Kidney (tissue), 14 donors: ENCODE measurements around the gene CIAO3. TPM values are rescaled to one million over a fixed set of nuclear protein-coding genes. Genes with fewer than 3 reads are reported as not detected.

Source experiments
- DNase-seq, 5 donors: peaks; one replicate each; pipeline ENCODE4 v3.0.0-alpha.2; 2013 to 2020
- FAIRE-seq: peaks from 2 replicates; lab custom pipeline; 2012; peaks lifted over from hg19 to GRCh38; lab: Jason Lieb, UNC
- H3K27ac ChIP-seq, 2 donors: one replicate each; pipeline ENCODE4 v1.7.0; 2013; ENCODE audit warnings: low read depth in 2 of 2, low read length in 2 of 2, inconsistent platforms in 1 of 2
- H3K27me3 ChIP-seq: one replicate; pipeline ENCODE4 v1.7.1; 2013; ENCODE audit warnings: low read length, inconsistent platforms; ENCODE audit not compliant: control insufficient read depth, insufficient read depth
- H3K36me3 ChIP-seq, 3 donors: one replicate each; pipeline versions ENCODE4 v1.7.0 to v1.7.1; 2013; ENCODE audit warnings: low read length in 3 of 3, control low read depth in 1 of 3, inconsistent platforms in 1 of 3; ENCODE audit not compliant: insufficient read depth in 3 of 3, control insufficient read depth in 2 of 3
- H3K4me1 ChIP-seq, 3 donors: one replicate each; pipeline versions ENCODE4 v1.7.0 to v1.7.1; 2013; ENCODE audit warnings: low read length in 3 of 3, inconsistent platforms in 1 of 3, low read depth in 1 of 3; ENCODE audit not compliant: control insufficient read depth in 2 of 3, insufficient read depth in 2 of 3
- H3K4me3 ChIP-seq, 3 donors: one replicate each; pipeline versions ENCODE4 v1.7.0 to v1.8.1; 2013; ENCODE audit warnings: low read length in 3 of 3, control low read depth in 1 of 3, inconsistent platforms in 1 of 3
- H3K9ac ChIP-seq, 3 donors: one replicate each; pipeline versions ENCODE4 v1.7.0 to v1.7.1; 2013; ENCODE audit warnings: low read length in 3 of 3, control low read depth in 1 of 3, inconsistent platforms in 1 of 3
- H3K9me3 ChIP-seq, 3 donors: one replicate each; pipeline versions ENCODE4 v1.7.0 to v1.7.1; 2013; ENCODE audit warnings: low read length in 3 of 3, control low read depth in 1 of 3, inconsistent platforms in 1 of 3; ENCODE audit not compliant: control insufficient read depth in 2 of 3, insufficient read depth in 1 of 3
- intact Hi-C: fragments of 100-400 bp; cut with DNase I; formaldehyde crosslinking; loops from one replicate; pipeline ENCODE4 v1.11.1; 2022
- polyA plus RNA-seq: library from polyadenylated mRNA; stranded (reverse); fragments of 350-450 nt; fragmentation: Illumina TruSeq; extraction: RNeasy Lipid Tissue Mini Kit (QIAGEN cat#74804); gene quantifications from one replicate; pipeline ENCODE4 v1.2.3, GENCODE V29; 2014; ENCODE audit warnings: low read depth, low replicate concordance; ENCODE audit not compliant: insufficient read depth
- total RNA-seq: library from RNA; stranded (reverse); fragmentation: NEBNext Ultra II Directional; extraction: Animal tissue kit (Norgen Biotek cat#: 25700); gene quantifications from one replicate; pipeline ENCODE4 v1.2.1, GENCODE V29; 2021
- TF ChIP-seq, protein P1 (sequence below): IDR thresholded peaks from 3 replicates; pipeline ENCODE4 v1.5.1; 2012; ENCODE audit warnings: mild to moderate bottlenecking, moderate library complexity, borderline replicate concordance; ENCODE audit not compliant: insufficient read depth; ENCODE audit errors: extremely low read depth
- donor health status: control.
- donor health status: control.
- donor health status: control.
- donor health status: control.
- donor health status: control.
- donor health status: DM: yes; HTN: yes; CAD: no.
- donor health status: Normal renal cell carcinoma (clear cell type).

The CIAO3 gene
- total and polyA plus RNA-seq, 2 donors from 2014 or later, result 36.8 to 37.7 TPM

DNA sequence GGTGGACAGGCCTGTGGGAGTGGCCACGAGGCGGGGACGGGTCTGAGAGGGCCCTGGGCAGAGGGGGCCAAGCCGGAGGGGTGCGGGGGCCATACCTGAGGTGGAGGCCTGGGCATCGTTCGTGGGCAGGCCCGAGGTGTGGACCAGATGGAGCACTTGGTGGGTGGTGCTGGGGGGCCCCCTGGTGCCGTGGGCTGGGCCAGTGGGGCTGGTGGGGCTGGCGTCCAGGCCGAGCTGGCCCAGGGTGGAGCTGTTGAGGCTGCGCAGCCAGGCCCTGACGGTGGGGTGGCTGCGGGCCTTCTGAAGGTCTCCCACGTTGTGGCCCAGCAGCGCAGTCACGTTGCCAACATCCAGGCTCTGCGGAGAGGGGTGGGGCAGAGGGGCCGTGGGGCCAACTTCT, 29.1 kb upstream of the CIAO3 start:
- TF ChIP-seq, protein P1, sequence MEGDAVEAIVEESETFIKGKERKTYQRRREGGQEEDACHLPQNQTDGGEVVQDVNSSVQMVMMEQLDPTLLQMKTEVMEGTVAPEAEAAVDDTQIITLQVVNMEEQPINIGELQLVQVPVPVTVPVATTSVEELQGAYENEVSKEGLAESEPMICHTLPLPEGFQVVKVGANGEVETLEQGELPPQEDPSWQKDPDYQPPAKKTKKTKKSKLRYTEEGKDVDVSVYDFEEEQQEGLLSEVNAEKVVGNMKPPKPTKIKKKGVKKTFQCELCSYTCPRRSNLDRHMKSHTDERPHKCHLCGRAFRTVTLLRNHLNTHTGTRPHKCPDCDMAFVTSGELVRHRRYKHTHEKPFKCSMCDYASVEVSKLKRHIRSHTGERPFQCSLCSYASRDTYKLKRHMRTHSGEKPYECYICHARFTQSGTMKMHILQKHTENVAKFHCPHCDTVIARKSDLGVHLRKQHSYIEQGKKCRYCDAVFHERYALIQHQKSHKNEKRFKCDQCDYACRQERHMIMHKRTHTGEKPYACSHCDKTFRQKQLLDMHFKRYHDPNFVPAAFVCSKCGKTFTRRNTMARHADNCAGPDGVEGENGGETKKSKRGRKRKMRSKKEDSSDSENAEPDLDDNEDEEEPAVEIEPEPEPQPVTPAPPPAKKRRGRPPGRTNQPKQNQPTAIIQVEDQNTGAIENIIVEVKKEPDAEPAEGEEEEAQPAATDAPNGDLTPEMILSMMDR, result no peak
- no peaks in the 10 kb centered on the region for H3K36me3 ChIP-seq
- H3K27ac ChIP-seq, result no peak overlapping the region
- H3K9ac ChIP-seq, result no peak overlapping the region
- intact Hi-C loops, result no loop called here
- H3K4me1 ChIP-seq, result no peaks in the 10 kb centered on the region
- H3K9me3 ChIP-seq, result no peaks in the 10 kb centered on the region
- no peak overlapping the region for H3K4me3 ChIP-seq
- DNase-seq, result no peak
- FAIRE-seq, result no peak
- no peaks in the 10 kb centered on the region for H3K27me3 ChIP-seq

DNA sequence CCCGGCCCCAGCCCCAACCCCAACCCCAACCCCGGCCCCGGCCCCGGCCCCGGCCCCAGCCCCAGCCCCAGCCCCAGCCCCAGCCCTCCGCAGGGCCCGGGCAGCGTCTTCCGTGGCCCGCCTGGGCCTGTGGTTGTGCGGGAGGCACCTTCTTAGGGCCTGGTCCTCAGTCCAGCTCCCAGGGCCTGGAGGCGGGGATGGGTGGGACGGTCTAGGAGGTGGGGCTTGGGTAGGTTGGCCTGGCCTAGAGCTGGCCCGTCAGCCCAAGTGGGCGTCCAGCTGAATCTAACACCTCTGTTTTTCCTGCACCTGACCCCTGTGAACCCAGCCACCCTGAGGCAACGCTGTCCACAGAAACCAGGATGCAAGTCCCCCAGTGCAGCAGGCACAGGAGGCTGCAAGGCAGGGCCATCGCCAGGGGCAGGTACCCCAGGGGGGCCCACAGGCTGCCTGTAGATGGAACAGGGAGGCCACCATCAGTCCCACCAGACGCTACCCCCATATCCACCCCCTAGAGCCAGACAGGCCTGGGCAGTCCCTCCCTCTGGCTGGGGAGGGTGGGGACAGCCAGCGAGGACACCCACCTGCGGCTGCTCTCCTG, 28.5 kb upstream of the CIAO3 start:
- H3K36me3 ChIP-seq, result no peaks in the 10 kb centered on the region
- TF ChIP-seq, protein P1, result no peak
- no peak overlapping the region for H3K27ac ChIP-seq
- no peaks in the 10 kb centered on the region for H3K4me1 ChIP-seq
- no peaks in the 10 kb centered on the region for H3K27me3 ChIP-seq
- H3K4me3 ChIP-seq, result no peak overlapping the region
- intact Hi-C loops, result no loop called here
- peak in 2 of 5 donors; percentile 43 to 56 for DNase-seq
- no peak for FAIRE-seq
- no peak overlapping the region for H3K9ac ChIP-seq
- no peaks in the 10 kb centered on the region for H3K9me3 ChIP-seq

DNA sequence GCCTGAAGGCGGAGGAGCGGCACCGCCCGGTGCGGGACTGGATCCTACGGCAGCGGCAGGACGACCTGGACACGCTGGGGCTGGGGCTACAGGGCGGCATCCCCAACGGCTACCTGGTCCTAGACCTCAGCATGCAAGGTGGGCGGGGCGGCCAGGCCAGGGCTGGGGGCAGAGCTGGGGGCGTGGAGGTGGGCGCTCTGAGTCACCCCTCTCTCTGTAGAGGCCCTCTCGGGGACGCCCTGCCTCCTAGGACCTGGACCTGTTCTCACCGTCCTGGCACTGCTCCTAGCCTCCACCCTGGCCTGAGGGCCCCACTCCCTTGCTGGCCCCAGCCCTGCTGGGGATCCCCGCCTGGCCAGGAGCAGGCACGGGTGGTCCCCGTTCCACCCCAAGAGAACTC, 27.6 kb upstream of the CIAO3 start:
- TF ChIP-seq, protein P1, result no peak
- intact Hi-C loops, result no loop called here
- Histone ChIP-seq H3K36me3 (no peaks in the 10 kb centered on the region), H3K9ac (no peak overlapping the region), H3K4me1 (no peaks in the 10 kb centered on the region), H3K4me3 (no peak overlapping the region), H3K27ac (no peak overlapping the region), H3K27me3 (no peaks in the 10 kb centered on the region), H3K9me3 (no peaks in the 10 kb centered on the region)
- FAIRE-seq, result no peak
- DNase-seq, result peak in 1 of 5 donors; percentile 58
